ENCODE measurements around the gene TJP1. TPM values are rescaled to one million over a fixed set of nuclear protein-coding genes. Genes with fewer than 3 reads are reported as not detected.

Gene TJP1
- total and polyA plus RNA-seq, 9 of the 15 experiments (the other 6 are each of a cell fraction or from before 2014, with no cell fraction given), result 9.1 to 39.3 (median 28.0) TPM

GRCh38 chr15:29687204-29687815 is 135.0 kb downstream of the TJP1 start:
- ChIA-PET CTCF (ENCODE audit: low intra/inter-chr PET ratio) (no interaction called here), POLR2A (interaction anchor here (0.6 kb wide), 1 partner anchor 282 kb away, joined by 5 read pairs; no protein-coding TSS in a partner anchor)
- no peak for ATAC-seq
- Histone ChIP-seq H3K4me1 (replicated peaks in 1 of 2; ENCODE audit: control insufficient read depth in 2 of 2, insufficient read depth in 2 of 2, low read length in 2 of 2) (peaks cover 0 to 22% of the 10 kb centered on the region in 2 experiments; a peak in 3 of 5 replicates), H2AFZ (ENCODE audit: low read depth, low read length) (no peak overlapping the region), H3K9me3 (replicated peaks; ENCODE audit: control insufficient read depth, insufficient read depth, low read depth, low read length) (no peaks in the 10 kb centered on the region), H3K27me3 (ENCODE audit: control insufficient read depth in 2 of 2, insufficient read depth in 2 of 2, low read length in 2 of 2) (peaks cover 0 to 6% of the 10 kb centered on the region in 2 experiments; a peak in 2 of 5 replicates), H3K9ac (ENCODE audit: insufficient read depth in 1 of 2, low read depth in 2 of 2, low read length in 2 of 2) (no peak overlapping the region), H3K9me1 (ENCODE audit: control insufficient read depth, insufficient read depth, low read length) (no peaks in the 10 kb centered on the region), H4K20me1 (replicated peaks; ENCODE audit: control insufficient read depth, insufficient read depth, low read length) (no peaks in the 10 kb centered on the region), H3K4me3 (no peak overlapping the region), H3K36me3 (ENCODE audit: control insufficient read depth, insufficient read depth, low read length) (no peaks in the 10 kb centered on the region), H3K4me2 (ENCODE audit: insufficient read depth, low read length) (no peak overlapping the region), H3K27ac (ENCODE audit: extremely low read depth, low read depth, low read length) (no peak overlapping the region), H3K79me2 (ENCODE audit: control insufficient read depth, insufficient read depth, low read length) (no peaks in the 10 kb centered on the region)
- TF ChIP-seq HDAC6 (IDR thresholded peaks at IDR 0.05; ENCODE audit: low read depth, low read length), result no peak
- no peak for TF ChIP-seq U2AF2 (optimal IDR thresholded peaks at IDR 0.05; ENCODE audit: low read depth, low read length)
- TF ChIP-seq RB1 (IDR thresholded peaks at IDR 0.05; ENCODE audit: low read depth), result no peak
- TF ChIP-seq HDAC1 (IDR thresholded peaks at IDR 0.05), result no peak
- TF ChIP-seq FOXJ3 (CRISPR knock-in tag; IDR thresholded peaks at IDR 0.05), result no peak
- no peak for TF ChIP-seq ARID4B (CRISPR knock-in tag; IDR thresholded peaks at IDR 0.05)
- no peak for TF ChIP-seq FOXP1 (CRISPR knock-in tag; IDR thresholded peaks at IDR 0.05)
- no peak for TF ChIP-seq XRCC5 (IDR thresholded peaks at IDR 0.05; ENCODE audit: low read depth, low read length)
- TF ChIP-seq ZNF551 (CRISPR knock-in tag; IDR thresholded peaks at IDR 0.05), result no peak
- TF ChIP-seq POU5F1 (IDR thresholded peaks at IDR 0.05; ENCODE audit: borderline replicate concordance, low read depth, low read length, partially characterized antibody), result no peak
- TF ChIP-seq FOXK1 (CRISPR knock-in tag; IDR thresholded peaks at IDR 0.05; ENCODE audit: borderline replicate concordance), result no peak
- TF ChIP-seq KLF1 (tag; IDR thresholded peaks at IDR 0.05), result no peak
- no peak for TF ChIP-seq RNF2 (IDR thresholded peaks at IDR 0.05)
- no peak for TF ChIP-seq KHSRP (IDR thresholded peaks at IDR 0.05)
- in situ Hi-C loops (cut with MboI) (no loop called here), intact Hi-C loops (cut with micrococcal nuclease) (no loop called here)
- 25% methylated on average over 15 of the region's 15 CpGs for WGBS (ENCODE audit: insufficient coverage, low coverage, missing lambda C conversion rate)
- no peak for DNase-seq (ENCODE audit: extremely low read depth in 1 of 4, low spot score in 3 of 4)
- BruUV-seq (replicated peaks), result no TSS peak
- FAIRE-seq, result no peak
